Ovary (tissue), 9 donors: ENCODE measurements around the gene DTD1. TPM values are rescaled to one million over a fixed set of nuclear protein-coding genes. Genes with fewer than 3 reads are reported as not detected.

Source experiments
- DNase-seq, 5 donors: peaks; one replicate each; pipeline ENCODE4 v3.0.0-alpha.2; 2019 to 2020
- H3K27ac ChIP-seq, 2 donors: fragments of 200-600 bp; one replicate each; pipeline versions ENCODE4 v1.5.1 to v1.8.0; 2019 to 2022
- H3K27me3 ChIP-seq: fragments of 200-600 bp; one replicate; pipeline ENCODE4 v1.8.0; 2022
- H3K36me3 ChIP-seq: fragments of 200-600 bp; sonication (generic); one replicate; pipeline ENCODE4 v1.5.1; 2019
- H3K4me1 ChIP-seq: one replicate; pipeline ENCODE4 v1.8.1; 2013; ENCODE audit warnings: mild to moderate bottlenecking, moderate library complexity; ENCODE audit not compliant: insufficient read depth
- H3K4me3 ChIP-seq: fragments of 200-600 bp; sonication (generic); one replicate; pipeline ENCODE4 v1.5.1; 2017
- H3K9me3 ChIP-seq, 2 donors: fragments of 200-600 bp in 1 of 2; sonication (generic) in 1 of 2; one replicate each; pipeline versions ENCODE4 v1.5.1 to v1.8.1; 2013 to 2019; ENCODE audit warnings: mild to moderate bottlenecking in 1 of 2, moderate library complexity in 1 of 2
- EP300 ChIP-seq: sonication (generic); formaldehyde crosslinking; IDR thresholded peaks from one replicate; pipeline ENCODE4 v1.6.1; 2017; ENCODE audit warnings: antibody characterized with exemption
- POLR2A ChIP-seq: fragments of 450-650 bp; IDR thresholded peaks from one replicate; pipeline ENCODE4 v1.6.1; 2017; ENCODE audit warnings: antibody characterized with exemption, mild to moderate bottlenecking, moderate library complexity
- WGBS, 3 donors: extraction: QIAGEN DNeasy Blood & Tissue Kit in 1 of 3; methylation state at CpG; one replicate each; pipeline versions ENCODE4 v1.1.5 to v1.1.7; 2013 to 2017; 5-methylcytosine and 5-hydroxymethylcytosine counted together
- intact Hi-C, 4 donors: fragments of 100-400 bp; cut with DNase I; formaldehyde crosslinking; loops; one replicate each; pipeline versions ENCODE4 v1.11.0 to v1.15.1; 2022 to 2023
- polyA plus RNA-seq, 2 donors: library from polyadenylated mRNA; stranded (reverse); fragments of 200-250 nt in 1 of 2; fragments of 350-450 nt in 1 of 2; fragmentation: Illumina TruSeq in 1 of 2; extraction: RNeasy Lipid Tissue Mini Kit (QIAGEN cat#74804) in 1 of 2; gene quantifications; one replicate each; pipeline ENCODE4 v1.2.3, GENCODE V29; 2013 to 2014
- total RNA-seq, 7 donors: library from RNA; depleted of rRNA in 2 of 7; stranded (reverse); fragments of >200 nt in 2 of 7; fragmentation: NEBNext Ultra II Directional in 3 of 7; extraction: Animal tissue kit (Norgen Biotek cat#: 25700) in 3 of 7; gene quantifications; one replicate each; pipeline versions ENCODE4 v1.1.0 to v1.2.4, GENCODE V29; 2016 to 2023
- TF ChIP-seq, protein P1 (sequence below), 3 donors: fragments of 450-650 bp in 2 of 3; fragments of 200-600 bp in 1 of 3; IDR thresholded peaks; one replicate each; pipeline versions ENCODE4 v1.5.1 to v1.8.0; 2016 to 2022; ENCODE audit warnings: antibody characterized with exemption in 3 of 3, mild to moderate bottlenecking in 1 of 3
- donor health status: DM: no; HTN: no; CAD: no; lungs with moderate emphysema.
- donor health status: DM: no; HTN: no; CAD: no.
- donor health status: Bipolar disorder and iron deficiency.
- donor health status: DM: yes; HTN: yes; CAD: no.
- donor health status: DM: no; HTN: no; CAD: no.
- donor health status: DM: yes; HTN: yes; CAD: no.

The DTD1 gene
- total and polyA plus RNA-seq, 9 donors = 12.4 to 36.5 (median 22.7) TPM

DNA sequence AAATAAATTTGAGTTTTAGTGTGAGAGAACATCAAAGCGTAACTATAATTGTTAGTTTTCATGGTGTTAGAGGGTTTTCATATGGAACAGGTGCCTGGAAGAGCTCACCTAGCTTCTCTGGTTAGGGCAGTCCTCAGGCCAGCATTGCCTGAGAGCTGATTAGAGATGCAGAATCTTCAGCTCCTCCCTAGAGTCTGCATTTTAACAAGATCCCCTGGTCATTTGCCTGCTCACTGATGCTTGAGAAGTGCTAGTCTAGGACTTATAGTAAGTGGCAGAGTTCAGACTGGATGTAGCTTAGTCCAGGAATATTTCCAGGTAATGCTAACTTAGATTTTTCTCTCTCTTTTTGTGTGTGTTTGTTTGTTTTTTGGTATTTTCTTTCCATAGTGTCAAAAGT lies 42.3 kb upstream of the DTD1 start:
- no peak for TF ChIP-seq EP300
- TF ChIP-seq POLR2A = no peak
- TF ChIP-seq, protein P1, sequence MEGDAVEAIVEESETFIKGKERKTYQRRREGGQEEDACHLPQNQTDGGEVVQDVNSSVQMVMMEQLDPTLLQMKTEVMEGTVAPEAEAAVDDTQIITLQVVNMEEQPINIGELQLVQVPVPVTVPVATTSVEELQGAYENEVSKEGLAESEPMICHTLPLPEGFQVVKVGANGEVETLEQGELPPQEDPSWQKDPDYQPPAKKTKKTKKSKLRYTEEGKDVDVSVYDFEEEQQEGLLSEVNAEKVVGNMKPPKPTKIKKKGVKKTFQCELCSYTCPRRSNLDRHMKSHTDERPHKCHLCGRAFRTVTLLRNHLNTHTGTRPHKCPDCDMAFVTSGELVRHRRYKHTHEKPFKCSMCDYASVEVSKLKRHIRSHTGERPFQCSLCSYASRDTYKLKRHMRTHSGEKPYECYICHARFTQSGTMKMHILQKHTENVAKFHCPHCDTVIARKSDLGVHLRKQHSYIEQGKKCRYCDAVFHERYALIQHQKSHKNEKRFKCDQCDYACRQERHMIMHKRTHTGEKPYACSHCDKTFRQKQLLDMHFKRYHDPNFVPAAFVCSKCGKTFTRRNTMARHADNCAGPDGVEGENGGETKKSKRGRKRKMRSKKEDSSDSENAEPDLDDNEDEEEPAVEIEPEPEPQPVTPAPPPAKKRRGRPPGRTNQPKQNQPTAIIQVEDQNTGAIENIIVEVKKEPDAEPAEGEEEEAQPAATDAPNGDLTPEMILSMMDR (IDR thresholded peaks at IDR 0.05) = no peak
- Histone ChIP-seq H3K27ac (no peak overlapping the region), H3K4me1 (no peaks in the 10 kb centered on the region), H3K9me3 (no peaks in the 10 kb centered on the region), H3K27me3 (no peaks in the 10 kb centered on the region), H3K4me3 (no peak overlapping the region), H3K36me3 (no peaks in the 10 kb centered on the region)
- DNase-seq = no peak
- intact Hi-C loops = no loop called here
- WGBS, 3 donors = 93 to 97% (median 97%) methylated on average over 1 of the region's 1 CpG

DNA sequence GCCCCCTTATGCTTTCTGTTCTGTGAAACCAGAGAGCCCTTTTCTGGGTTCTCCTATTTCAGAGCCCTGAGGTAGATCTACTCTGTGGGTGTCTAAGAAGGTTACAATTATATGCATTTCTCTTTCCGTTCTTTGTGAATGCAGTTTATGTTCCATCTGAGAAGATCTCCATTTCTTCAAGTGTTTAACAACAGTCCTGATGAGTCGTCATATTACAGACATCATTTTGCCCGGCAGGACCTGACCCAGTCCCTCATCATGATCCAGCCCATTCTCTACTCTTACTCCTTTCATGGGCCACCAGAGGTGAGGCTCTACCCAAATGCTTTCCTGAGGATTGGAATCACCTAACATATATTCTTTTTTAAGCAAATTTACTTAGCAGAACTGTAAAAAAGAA lies 39.4 kb upstream of the DTD1 start:
- intact Hi-C loops = no loop called here
- WGBS, 3 donors = 93 to 98% (median 96%) methylated on average over 3 of the region's 3 CpGs
- Histone ChIP-seq H3K36me3 (no peaks in the 10 kb centered on the region), H3K4me3 (no peak overlapping the region), H3K27me3 (no peaks in the 10 kb centered on the region), H3K9me3 (no peaks in the 10 kb centered on the region), H3K4me1 (no peaks in the 10 kb centered on the region), H3K27ac (no peak overlapping the region)
- DNase-seq = no peak
- TF ChIP-seq POLR2A = no peak
- no peak for TF ChIP-seq EP300
- TF ChIP-seq, protein P1 (IDR thresholded peaks at IDR 0.05) = no peak

DNA sequence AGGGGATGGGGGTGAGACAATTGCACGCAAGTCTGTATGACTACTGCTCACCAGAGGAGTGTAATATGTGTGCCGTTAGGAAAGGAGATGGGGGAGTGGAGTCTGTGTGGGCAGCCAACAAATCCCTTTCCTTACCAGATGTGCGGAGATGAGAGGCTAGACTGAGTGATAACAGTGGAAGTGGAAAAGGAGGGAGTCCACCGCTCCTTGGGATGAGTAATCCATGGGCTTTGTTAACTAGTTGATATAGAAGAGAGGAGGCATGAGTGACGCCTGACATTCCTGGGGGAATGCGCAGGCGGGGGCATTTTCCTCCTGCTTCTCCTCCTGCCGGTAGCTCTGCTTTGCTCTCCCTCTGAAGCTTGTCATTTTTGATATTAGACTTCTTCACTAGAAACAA lies 34.1 kb upstream of the DTD1 start:
- intact Hi-C loops = no loop called here
- Histone ChIP-seq H3K27ac (no peak overlapping the region), H3K36me3 (no peaks in the 10 kb centered on the region), H3K27me3 (no peaks in the 10 kb centered on the region), H3K9me3 (no peaks in the 10 kb centered on the region), H3K4me3 (no peak overlapping the region), H3K4me1 (no peaks in the 10 kb centered on the region)
- DNase-seq = no peak
- TF ChIP-seq, protein P1 (IDR thresholded peaks at IDR 0.05) = no peak
- TF ChIP-seq EP300 (no peak), POLR2A (no peak)
- 86 to 93% (median 88%) methylated on average over 8 of the region's 8 CpGs for WGBS, 3 donors

DNA sequence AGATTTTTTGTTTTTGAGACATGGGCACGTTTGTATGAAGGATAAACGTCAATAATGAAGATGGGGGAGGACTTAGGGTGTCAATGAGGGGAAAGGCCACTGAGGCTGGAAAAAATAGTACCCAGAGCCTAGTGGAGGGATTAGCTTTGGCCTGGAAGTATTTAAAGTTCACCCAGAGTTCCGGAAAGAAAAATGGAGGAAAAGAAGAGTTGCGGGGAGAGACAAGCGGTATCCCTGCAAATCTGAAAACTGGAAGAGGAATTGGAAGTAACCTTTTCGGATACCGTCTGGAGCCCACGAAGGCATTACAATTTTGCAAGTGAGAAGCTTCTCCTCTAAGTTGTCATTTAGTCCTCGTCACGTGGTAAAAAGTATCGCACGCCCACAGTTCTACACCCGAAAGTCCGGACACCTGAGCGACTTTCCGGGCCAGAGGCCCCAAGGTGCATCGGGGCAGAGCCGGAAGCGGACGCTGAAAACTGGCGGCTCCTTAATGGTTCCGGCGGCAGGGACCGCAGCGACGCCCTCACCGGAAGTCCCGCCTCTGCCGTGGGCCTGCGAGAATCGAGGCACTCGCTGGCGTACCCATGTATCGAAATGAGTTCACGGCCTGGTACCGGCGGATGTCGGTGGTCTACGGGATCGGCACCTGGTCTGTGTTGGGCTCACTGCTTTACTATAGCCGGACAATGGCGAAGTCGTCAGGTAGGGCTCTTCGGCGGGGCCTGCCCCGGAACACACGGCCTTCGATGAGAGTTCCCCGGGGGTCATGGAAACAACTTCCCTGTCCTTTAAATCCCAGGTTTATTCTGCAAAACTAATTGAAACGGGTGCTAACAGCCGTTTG lies 20.7 kb upstream of the DTD1 start, which contains the start of gene SMIM26:
TSS of gene SMIM26 (plus strand) at position 541 of the 847 bp plus-strand sequence. CDS start at position 588, 47 bp downstream.
- Histone ChIP-seq H3K9me3 (no peaks in the 10 kb centered on the region), H3K36me3 (no peaks in the 10 kb centered on the region), H3K4me1 (peaks cover 2% of the 10 kb centered on the region), H3K27ac (peak within 1 kb of the TSS; percentile 28 to 86), H3K27me3 (no peaks in the 10 kb centered on the region), H3K4me3 (peak within 1 kb of the TSS; percentile 78)
- intact Hi-C loops = no loop called here
- peak; percentile 92 to 95 (median 94) for DNase-seq
- TF ChIP-seq, protein P1 (IDR thresholded peaks at IDR 0.05) = no peak
- TF ChIP-seq POLR2A = peak; percentile 46
- WGBS, 3 donors = 0 to 1% (median 0%) methylated on average over 49 to 51 of the region's 51 CpGs
